ENCODE data around the gene RANBP9. TPM values are rescaled to one million over a fixed set of nuclear protein-coding genes. Genes with fewer than 3 reads are reported as not detected.
A peak's percentile ranks its signal among the peaks of the same experiment; 100 is the strongest.

The RANBP9 gene
- total and polyA plus RNA-seq, 8 donors = 9.6 to 22.2 (median 16.6) TPM

- no peak for TF ChIP-seq CTCF (IDR thresholded peaks at IDR 0.05)
- FAIRE-seq (no peak), DNase-seq (no peak), ATAC-seq (no peak)
- intact Hi-C loops (cut with DNase I) = loop anchor here in 2 of 3 donors (10.0 kb wide), 2 partner anchors 54 to 84 kb away; no protein-coding TSS in a partner anchor
- H3K9me3 ChIP-seq = no peaks in the 10 kb centered on the region
- H3K4me1 ChIP-seq = peaks cover 19 to 36% (median 21%) of the 10 kb centered on the region in 3 donors
- H3K27ac ChIP-seq = peak overlapping the region in 2 of 4 donors; percentile 95 to 97
- H3K36me3 ChIP-seq = no peaks in the 10 kb centered on the region
- peak overlapping the region in 3 of 4 donors; percentile 72 to 89 (median 87) for H3K4me3 ChIP-seq
- WGBS, 2 donors = 3 to 4% methylated on average over 5 of the region's 5 CpGs
- no peaks in the 10 kb centered on the region for H3K27me3 ChIP-seq
These were observed 2.9 kb downstream of the RANBP9 start for GRCh38 chr6:13708736-13709135.

GRCh38 chr6:13703496-13703895, 8.1 kb downstream of the RANBP9 start:
- Histone ChIP-seq H3K9me3 (no peaks in the 10 kb centered on the region), H3K27ac (peak overlapping the region in 1 of 4 donors; percentile 14), H3K4me3 (no peak overlapping the region), H3K36me3 (no peaks in the 10 kb centered on the region), H3K4me1 (peaks cover 11 to 28% (median 13%) of the 10 kb centered on the region in 3 donors), H3K27me3 (no peaks in the 10 kb centered on the region)
- DNase-seq (no peak), ATAC-seq (peak; percentile 49 to 75 (median 68)), FAIRE-seq (no peak)
- intact Hi-C loops (cut with DNase I) = loop anchor here in 2 of 3 donors (10.0 kb wide), 2 partner anchors 49 to 79 kb away; no protein-coding TSS in a partner anchor
- no peak for TF ChIP-seq CTCF (IDR thresholded peaks at IDR 0.05)

GRCh38 chr6:13702809-13703302, 8.8 kb downstream of the RANBP9 start:
- peak in 3 of 4 donors; percentile 17 to 55 (median 45) for ATAC-seq
- no peak for FAIRE-seq
- no peak overlapping the region for H3K4me3 ChIP-seq
- H3K27me3 ChIP-seq = no peaks in the 10 kb centered on the region
- TF ChIP-seq CTCF (IDR thresholded peaks at IDR 0.05) = no peak
- no peak for DNase-seq
- intact Hi-C loops (cut with DNase I) = loop anchor here in 2 of 3 donors (10.0 kb wide), 2 partner anchors 48 to 78 kb away; no protein-coding TSS in a partner anchor
- WGBS, 2 donors = 67 to 77% methylated on average over 4 of the region's 4 CpGs
- H3K4me1 ChIP-seq = peaks cover 4 to 22% (median 10%) of the 10 kb centered on the region in 3 donors
- H3K27ac ChIP-seq = no peak overlapping the region
- no peaks in the 10 kb centered on the region for H3K9me3 ChIP-seq
- no peaks in the 10 kb centered on the region for H3K36me3 ChIP-seq

- H3K4me3 ChIP-seq = no peak overlapping the region
- FAIRE-seq = no peak
- ATAC-seq = no peak
- H3K36me3 ChIP-seq = no peaks in the 10 kb centered on the region
- DNase-seq = no peak
- 79 to 85% methylated on average over 3 of the region's 3 CpGs for WGBS, 2 donors
- H3K9me3 ChIP-seq = no peaks in the 10 kb centered on the region
- H3K27ac ChIP-seq = no peak overlapping the region
- intact Hi-C loops (cut with DNase I) = loop anchor here in 2 of 3 donors (10.0 kb wide), 2 partner anchors 45 to 75 kb away; no protein-coding TSS in a partner anchor
- TF ChIP-seq CTCF (IDR thresholded peaks at IDR 0.05) = no peak
- no peaks in the 10 kb centered on the region for H3K27me3 ChIP-seq
- peaks cover 0 to 19% (median 15%) of the 10 kb centered on the region in 3 donors for H3K4me1 ChIP-seq
These were observed 11.4 kb downstream of the RANBP9 start for GRCh38 chr6:13700232-13700631.

- intact Hi-C loops (cut with DNase I) = no loop called here
- 92 to 97% methylated on average over 5 of the region's 5 CpGs for WGBS, 2 donors
These were observed 12.9 kb downstream of the RANBP9 start for GRCh38 chr6:13698715-13699114.

More at GRCh38 chr6:13698715-13699114, 12.9 kb downstream of the RANBP9 start:
- TF ChIP-seq CTCF (IDR thresholded peaks at IDR 0.05) = no peak
- Histone ChIP-seq H3K36me3 (no peaks in the 10 kb centered on the region), H3K27ac (no peak overlapping the region), H3K4me1 (peaks cover 5 to 9% (median 7%) of the 10 kb centered on the region in 3 donors), H3K4me3 (no peak overlapping the region), H3K9me3 (no peaks in the 10 kb centered on the region), H3K27me3 (no peaks in the 10 kb centered on the region)
- ATAC-seq = no peak
- DNase-seq = no peak
- no peak for FAIRE-seq

All from pancreas (tissue), 10 donors.